Measurements from ENCODE around the gene RBM43.

DNA sequence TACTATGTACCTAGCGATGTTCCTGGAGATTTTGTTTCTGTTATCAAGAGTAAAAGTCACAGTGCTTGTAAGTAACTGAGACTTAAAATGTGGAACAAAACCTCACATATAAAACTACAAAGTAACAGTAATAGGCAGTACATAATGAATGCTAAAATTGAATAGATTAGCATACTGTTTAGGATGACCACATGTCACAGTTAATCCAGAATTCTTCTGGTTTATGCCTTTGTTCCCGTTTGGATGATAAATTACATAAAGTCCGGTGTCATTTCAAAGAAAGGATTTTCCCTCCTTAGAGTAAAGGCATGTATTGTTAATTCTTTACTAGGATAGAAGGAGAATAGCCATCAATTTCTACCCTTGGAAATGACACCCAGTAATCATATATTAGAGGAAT is 56.1 kb downstream of the RBM43 start:
- no peak for TF ChIP-seq POLR2A (IDR thresholded peaks at IDR 0.05)
- TF ChIP-seq, protein P1, sequence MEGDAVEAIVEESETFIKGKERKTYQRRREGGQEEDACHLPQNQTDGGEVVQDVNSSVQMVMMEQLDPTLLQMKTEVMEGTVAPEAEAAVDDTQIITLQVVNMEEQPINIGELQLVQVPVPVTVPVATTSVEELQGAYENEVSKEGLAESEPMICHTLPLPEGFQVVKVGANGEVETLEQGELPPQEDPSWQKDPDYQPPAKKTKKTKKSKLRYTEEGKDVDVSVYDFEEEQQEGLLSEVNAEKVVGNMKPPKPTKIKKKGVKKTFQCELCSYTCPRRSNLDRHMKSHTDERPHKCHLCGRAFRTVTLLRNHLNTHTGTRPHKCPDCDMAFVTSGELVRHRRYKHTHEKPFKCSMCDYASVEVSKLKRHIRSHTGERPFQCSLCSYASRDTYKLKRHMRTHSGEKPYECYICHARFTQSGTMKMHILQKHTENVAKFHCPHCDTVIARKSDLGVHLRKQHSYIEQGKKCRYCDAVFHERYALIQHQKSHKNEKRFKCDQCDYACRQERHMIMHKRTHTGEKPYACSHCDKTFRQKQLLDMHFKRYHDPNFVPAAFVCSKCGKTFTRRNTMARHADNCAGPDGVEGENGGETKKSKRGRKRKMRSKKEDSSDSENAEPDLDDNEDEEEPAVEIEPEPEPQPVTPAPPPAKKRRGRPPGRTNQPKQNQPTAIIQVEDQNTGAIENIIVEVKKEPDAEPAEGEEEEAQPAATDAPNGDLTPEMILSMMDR (IDR thresholded peaks at IDR 0.05): no peak

All from heart left ventricle (tissue), 13 donors.